Measurements from ENCODE around the gene LIPC.

GRCh38 chr15:58505581-58505980, 73.8 kb downstream of the LIPC start:
- no peak for TF ChIP-seq POLR2AphosphoS5 (IDR thresholded peaks at IDR 0.05)
- TF ChIP-seq CTCF (IDR thresholded peaks at IDR 0.05): no peak
- TF ChIP-seq POLR2A (IDR thresholded peaks at IDR 0.05): no peak

All from stomach (tissue), 4 donors.